GM12878 (cell line): ENCODE results near the gene WWOX. TPM values are rescaled to one million over a fixed set of nuclear protein-coding genes. Genes with fewer than 3 reads are reported as not detected.

Experiments
- ATAC-seq: fragments of 200-7000 bp; cut with Tn5 transposase; 3 replicates; pipeline ENCODE4 v1.9.1; 2020; ENCODE audit warnings: mild to moderate bottlenecking, moderate library complexity
- BruUV-seq: library from RNA; stranded (reverse); fragments of 400-500 nt; replicated peaks from 2 replicates; lab custom pipeline; 2021; lab: Mats Ljungman, UMichigan
- CTCF ChIA-PET: fragments of 300-600 bp; sonication (Branson Sonifier 250); formaldehyde crosslinking; extraction: SDS; loops from one replicate; lab custom pipeline; 2021; ENCODE audit warnings: inconsistent platforms; lab: Yijun Ruan, JAX
- POLR2A ChIA-PET: fragments of 350-600 bp; formaldehyde crosslinking; extraction: SDS; loops from one replicate; lab custom pipeline; 2021; ENCODE audit warnings: inconsistent platforms; lab: Charles Lee
- RAD21 ChIA-PET: fragments of 300-600 bp; sonication (Branson Sonifier 250); formaldehyde crosslinking; loops from one replicate; lab custom pipeline; 2023; ENCODE audit warnings: antibody characterized with exemption; ENCODE audit not compliant: unreplicated experiment; lab: Charles Lee
- SMC1A ChIA-PET: fragments of 300-600 bp; sonication (Branson Sonifier 250); formaldehyde crosslinking; loops from one replicate; lab custom pipeline; 2023; ENCODE audit not compliant: unreplicated experiment, uncharacterized antibody; lab: Charles Lee
- DNase-seq: peaks from one replicate; pipeline ENCODE4 v3.0.0-alpha.2; 2011; ENCODE audit warnings: low read depth, low spot score
- FAIRE-seq: peaks from 3 replicates; lab custom pipeline; 2011; peaks lifted over from hg19 to GRCh38; lab: Jason Lieb, UNC
- H2AFZ ChIP-seq: 2 replicates; pipeline ENCODE4 v1.6.0; 2011; ENCODE audit warnings: low read depth, low read length, control low read depth; ENCODE audit not compliant: control insufficient read depth
- H3K27ac ChIP-seq: 2 replicates; pipeline ENCODE4 v1.5.1; 2011; ENCODE audit warnings: control low read depth; ENCODE audit not compliant: control insufficient read depth, insufficient read depth
- H3K27me3 ChIP-seq, 2 experiments: replicated peaks in 1 of 2; 2 replicates each; pipeline versions ENCODE4 v1.6.0 to v1.6.1; 2011; ENCODE audit warnings: low read length in 1 of 2; ENCODE audit not compliant: control insufficient read depth in 2 of 2, insufficient read depth in 2 of 2
- H3K36me3 ChIP-seq, 2 experiments: 2 replicates each; pipeline ENCODE4 v1.5.1; 2011; ENCODE audit warnings: low read length in 1 of 2; ENCODE audit not compliant: control insufficient read depth in 2 of 2, insufficient read depth in 2 of 2
- H3K4me1 ChIP-seq: 2 replicates; pipeline ENCODE4 v1.6.1; 2011; ENCODE audit warnings: mild to moderate bottlenecking, low read length, moderate library complexity, mixed read lengths; ENCODE audit not compliant: control insufficient read depth, insufficient read depth
- H3K4me2 ChIP-seq: 2 replicates; pipeline ENCODE4 v1.6.0; 2011; ENCODE audit warnings: control low read depth; ENCODE audit not compliant: control insufficient read depth, insufficient read depth
- H3K4me3 ChIP-seq: fragments of 200-600 bp; sonication (generic); 2 replicates; pipeline ENCODE4 v1.5.1; 2016
- H3K79me2 ChIP-seq: 2 replicates; pipeline ENCODE4 v1.6.0; 2011; ENCODE audit warnings: low read length; ENCODE audit not compliant: control insufficient read depth, insufficient read depth
- H3K9ac ChIP-seq: 2 replicates; pipeline ENCODE4 v1.8.0; 2011; ENCODE audit warnings: low read length, control low read depth, mixed read lengths; ENCODE audit not compliant: control insufficient read depth, insufficient read depth
- H3K9me3 ChIP-seq: replicated peaks from 3 replicates; pipeline ENCODE4 v1.5.1; 2011; ENCODE audit warnings: mild to moderate bottlenecking, low read length; ENCODE audit not compliant: control insufficient read depth, insufficient read depth
- H4K20me1 ChIP-seq: 2 replicates; pipeline ENCODE4 v1.6.0; 2011; ENCODE audit not compliant: control insufficient read depth, insufficient read depth
- ASH2L ChIP-seq: fragments of 300-600, 200-600 bp; sonication (generic); IDR thresholded peaks from 2 replicates; pipeline ENCODE4 v1.6.1; 2017; ENCODE audit warnings: low read depth, mild to moderate bottlenecking, borderline replicate concordance
- ATF7 ChIP-seq: fragments of 450-650 bp; IDR thresholded peaks from 2 replicates; pipeline ENCODE4 v1.6.1; 2016; ENCODE audit warnings: low read depth, mild to moderate bottlenecking
- BACH1 ChIP-seq: fragments of 450-650 bp; IDR thresholded peaks from 2 replicates; pipeline ENCODE4 v1.6.1; 2017; ENCODE audit warnings: mild to moderate bottlenecking, borderline replicate concordance
- CHD2 ChIP-seq: IDR thresholded peaks from 2 replicates; pipeline ENCODE4 v1.6.1; 2011; ENCODE audit warnings: low read depth, low read length, improper control_type of control experiment, borderline replicate concordance
- CREM ChIP-seq: IDR thresholded peaks from 2 replicates; pipeline ENCODE4 v1.6.1; 2014; ENCODE audit warnings: antibody characterized with exemption, low read depth
- EGR1 ChIP-seq, 2 experiments: IDR thresholded peaks; 1 replicate in 1 of 2; 2 replicates in 1 of 2; pipeline ENCODE4 v1.6.1; 2011 to 2012; ENCODE audit warnings: low read depth in 2 of 2, low read length in 2 of 2, borderline replicate concordance in 1 of 2, mild to moderate bottlenecking in 1 of 2, moderate library complexity in 1 of 2
- ELK1 ChIP-seq: IDR thresholded peaks from 2 replicates; pipeline ENCODE4 v1.6.1; 2012; ENCODE audit warnings: low read depth, low read length, improper control_type of control experiment
- EZH2 ChIP-seq: IDR thresholded peaks from 2 replicates; pipeline ENCODE4 v1.6.1; 2012; ENCODE audit warnings: low read depth, mild to moderate bottlenecking, control low read depth, inconsistent platforms, low read length, borderline replicate concordance; ENCODE audit not compliant: control insufficient read depth
- FOXM1 ChIP-seq: IDR thresholded peaks from 2 replicates; pipeline ENCODE4 v1.6.1; 2012; ENCODE audit warnings: low read depth, mild to moderate bottlenecking, inconsistent platforms, low read length, moderate library complexity
- IKZF1 ChIP-seq: fragments of 450-650 bp; conservative IDR thresholded peaks from 2 replicates; pipeline ENCODE4 v1.6.1; 2017; ENCODE audit warnings: antibody characterized with exemption, mild to moderate bottlenecking
- KAT2A ChIP-seq: conservative IDR thresholded peaks from 2 replicates; pipeline ENCODE4 v1.6.1; 2011; ENCODE audit warnings: low read depth, low read length; ENCODE audit not compliant: control insufficient read depth
- PAX8 ChIP-seq: fragments of 450-650 bp; IDR thresholded peaks from 2 replicates; pipeline ENCODE4 v1.6.1; 2017; ENCODE audit warnings: mild to moderate bottlenecking, moderate library complexity
- RAD21 ChIP-seq: IDR thresholded peaks from 2 replicates; pipeline ENCODE4 v1.6.1; 2011; ENCODE audit warnings: mild to moderate bottlenecking, low read depth, low read length, moderate library complexity; ENCODE audit not compliant: insufficient read depth
- SMAD1 ChIP-seq: fragments of 450-650 bp; IDR thresholded peaks from 2 replicates; pipeline ENCODE4 v1.6.1; 2018; ENCODE audit warnings: mild to moderate bottlenecking, low read depth; ENCODE audit not compliant: partially characterized antibody
- YBX1 ChIP-seq: fragments of 450-650 bp; IDR thresholded peaks from 2 replicates; pipeline ENCODE4 v1.6.1; 2016; ENCODE audit warnings: antibody characterized with exemption
- ZBED1 ChIP-seq: IDR thresholded peaks from 2 replicates; pipeline ENCODE4 v1.6.1; 2016; ENCODE audit warnings: borderline replicate concordance
- ZBTB11 ChIP-seq: fragments of 450-650 bp; formaldehyde crosslinking; IDR thresholded peaks from 2 replicates; pipeline ENCODE4 v1.5.0; 2022; ENCODE audit warnings: mild to moderate bottlenecking, missing genetic modification characterization
- ZNF24 ChIP-seq: fragments of 450-650 bp; IDR thresholded peaks from 2 replicates; pipeline ENCODE4 v1.6.1; 2017; ENCODE audit warnings: antibody characterized with exemption, mild to moderate bottlenecking
- WGBS: methylation state at CpG from one replicate; pipeline ENCODE4 v1.1.6; 2016; ENCODE audit warnings: low lambda C conversion rate; ENCODE audit not compliant: insufficient replicate concordance, insufficient coverage; ENCODE audit errors: missing lambda C conversion rate; 5-methylcytosine and 5-hydroxymethylcytosine counted together
- in situ Hi-C: fragments of 300-500 bp; cut with MboI; formaldehyde crosslinking; loops from 9 replicates; pipeline ENCODE4 v1.14.3; 2018; ENCODE audit warnings: mixed read lengths
- intact Hi-C: fragments of 100-400 bp; cut with micrococcal nuclease; formaldehyde crosslinking; loops from one replicate; pipeline ENCODE4 v1.14.2; 2022; ENCODE audit not compliant: unreplicated experiment
- polyA plus RNA-seq, 11 experiments: library from polyadenylated mRNA; depleted of rRNA in 4 of 11; unstranded in 6 of 11; stranded (reverse) in 5 of 11; fragments of >200 nt; fragmentation: Nextera tagmentation in 4 of 11; fragmentation: Illumina TruSeq in 1 of 11; extraction: Ambion mirVana in 4 of 11; extraction: Trizol in 1 of 11; gene quantifications; 1 replicate in 1 of 11; 2 replicates in 10 of 11; pipeline versions ENCODE4 v1.2.1 to v1.2.3, GENCODE V29; 2011 to 2016; ENCODE audit warnings: inconsistent platforms in 2 of 11, missing spikeins in 2 of 11, low read depth in 1 of 11
- total RNA-seq, 4 experiments: library from RNA; depleted of rRNA in 3 of 4; stranded (reverse); fragments of >200 nt in 3 of 4; fragmentation: Illumina TruSeq in 1 of 4; extraction: Trizol in 1 of 4; gene quantifications; 2 replicates each; pipeline versions ENCODE4 v1.2.1 to v1.2.3, GENCODE V29; 2013 to 2021

The WWOX gene
- total and polyA plus RNA-seq, 10 of the 15 experiments (the other 5 are each of a cell fraction or from before 2014, with no cell fraction given) = 2.8 to 24.4 (median 17.8) TPM

- DNase-seq (no peak), ATAC-seq (no peak), FAIRE-seq (no peak)
- Histone ChIP-seq H3K27me3 (no peaks in the 10 kb centered on the region), H3K9me3 (no peaks in the 10 kb centered on the region), H3K4me3 (no peak overlapping the region), H3K9ac (no peak overlapping the region), H3K4me1 (no peaks in the 10 kb centered on the region), H3K27ac (no peak overlapping the region), H4K20me1 (no peaks in the 10 kb centered on the region), H3K4me2 (no peak overlapping the region), H3K79me2 (no peaks in the 10 kb centered on the region), H3K36me3 (no peaks in the 10 kb centered on the region), H2AFZ (no peak overlapping the region)
- WGBS = 70% methylated on average over 6 of the region's 6 CpGs
- TF ChIP-seq ATF7 = no peak
- no peak for TF ChIP-seq PAX8
- no peak for TF ChIP-seq KAT2A
- TF ChIP-seq SMAD1 = no peak
- no peak for TF ChIP-seq CHD2
- no peak for TF ChIP-seq ASH2L
- TF ChIP-seq EGR1 (IDR thresholded peaks at IDR 0.05; ENCODE audit: borderline replicate concordance in 1 of 2, low read depth in 2 of 2, low read length in 2 of 2) = no peak
- TF ChIP-seq RAD21 = no peak
- no peak for TF ChIP-seq ZNF24
- no peak for TF ChIP-seq ZBED1
- TF ChIP-seq CREM = no peak
- no peak for TF ChIP-seq EZH2
- no peak for TF ChIP-seq FOXM1
- no peak for TF ChIP-seq ZBTB11
- TF ChIP-seq BACH1 = no peak
- no peak for TF ChIP-seq ELK1
- no peak for TF ChIP-seq IKZF1
- TF ChIP-seq YBX1 = no peak
- ChIA-PET POLR2A (no interaction called here), CTCF (interaction anchor here (1.2 kb wide), 1 partner anchor 273 kb away, joined by 4 read pairs; no protein-coding TSS in a partner anchor), SMC1A (no interaction called here), RAD21 (no interaction called here)
- intact Hi-C loops (no loop called here), in situ Hi-C loops (no loop called here)
- no TSS peak for BruUV-seq
Observed at GRCh38 chr16:78395035-78395434, 295.6 kb downstream of the WWOX start.
